ENCODE measurements around the gene GRIP2.

GRIP2 gene

DNA sequence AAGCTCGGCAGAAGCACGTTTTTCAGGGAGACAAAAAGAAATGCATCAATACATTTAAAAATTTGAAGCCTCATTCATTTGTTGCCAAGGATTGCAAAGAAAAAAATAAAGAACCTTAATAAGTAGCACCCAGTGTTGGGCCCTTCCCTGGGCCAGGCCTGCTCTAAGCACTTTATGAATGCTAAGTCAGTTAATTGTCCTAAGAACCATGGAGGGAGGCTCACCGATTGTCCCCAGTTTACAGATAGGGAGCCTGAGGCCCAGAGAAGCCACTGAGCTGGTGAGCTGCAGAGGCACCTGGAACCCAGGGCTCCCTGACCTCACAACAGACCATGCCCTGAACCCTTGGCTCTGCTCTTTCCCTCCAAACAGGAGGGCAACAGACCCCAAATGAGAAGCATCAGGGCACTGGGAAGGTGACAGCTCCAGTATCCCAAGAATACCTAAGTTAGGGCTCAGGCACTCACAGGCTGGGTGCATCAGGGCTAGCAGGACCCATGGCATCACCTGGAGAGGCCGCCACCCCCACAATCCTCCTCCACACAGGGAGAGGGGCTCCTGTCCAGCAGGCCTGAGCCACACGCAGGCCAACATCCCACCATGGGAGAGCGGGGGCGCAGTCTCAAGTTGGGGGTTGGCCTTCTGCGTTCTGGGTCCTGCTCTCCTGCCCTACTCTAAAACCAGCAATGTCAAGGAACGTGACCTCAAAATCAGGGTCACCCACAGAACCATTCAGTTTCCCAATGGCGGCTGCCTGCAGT is 3.9 kb downstream of the GRIP2 start:
- H3K4me3 ChIP-seq (ENCODE audit: low read length) = no peak overlapping the region
- no peaks in the 10 kb centered on the region for H3K9me2 ChIP-seq (replicated peaks; ENCODE audit: insufficient read depth, low read length)
- no peak overlapping the region for H2AFZ ChIP-seq (ENCODE audit: low read length)
- H3K9me3 ChIP-seq (replicated peaks; ENCODE audit: insufficient read depth, low read length) = no peaks in the 10 kb centered on the region
- H3K79me2 ChIP-seq (ENCODE audit: low read length) = no peaks in the 10 kb centered on the region
- no peak overlapping the region for H3K9ac ChIP-seq (ENCODE audit: low read length)
- TF ChIP-seq EZH2 (optimal IDR thresholded peaks at IDR 0.05; ENCODE audit: low read depth, low read length) = no peak
- TF ChIP-seq CTCF (IDR thresholded peaks at IDR 0.05; ENCODE audit: low read length) = no peak
- no peak for TF ChIP-seq EZH2phosphoT487 (IDR thresholded peaks at IDR 0.05; ENCODE audit: low read length)
- no peak overlapping the region for H3K27ac ChIP-seq (ENCODE audit: low read length)
- no peaks in the 10 kb centered on the region for H4K20me1 ChIP-seq (ENCODE audit: insufficient read depth, low read length)
- no peaks in the 10 kb centered on the region for H3K4me1 ChIP-seq (ENCODE audit: low read length)
- no peak overlapping the region for H3K4me2 ChIP-seq (ENCODE audit: low read depth, low read length)
- peaks cover 27% of the 10 kb centered on the region for H3K27me3 ChIP-seq (replicated peaks; ENCODE audit: insufficient read depth, low read length)
- DNase-seq = no peak
- H3K36me3 ChIP-seq (replicated peaks; ENCODE audit: insufficient read depth, low read length) = no peaks in the 10 kb centered on the region
- no peaks in the 10 kb centered on the region for H3F3A ChIP-seq (ENCODE audit: insufficient read depth, low read length)

GRCh38 chr3:14535616-14536015 is 4.5 kb downstream of the GRIP2 start:
- no peaks in the 10 kb centered on the region for H3K36me3 ChIP-seq (replicated peaks; ENCODE audit: insufficient read depth, low read length)
- H3K9me3 ChIP-seq (replicated peaks; ENCODE audit: insufficient read depth, low read length) = no peaks in the 10 kb centered on the region
- TF ChIP-seq EZH2 (optimal IDR thresholded peaks at IDR 0.05; ENCODE audit: low read depth, low read length) (no peak), EZH2phosphoT487 (IDR thresholded peaks at IDR 0.05; ENCODE audit: low read length) (no peak), CTCF (IDR thresholded peaks at IDR 0.05; ENCODE audit: low read length) (no peak)
- H3K79me2 ChIP-seq (ENCODE audit: low read length) = no peaks in the 10 kb centered on the region
- peaks cover 21% of the 10 kb centered on the region; the same call in 1 of the 2 replicates for H3K27me3 ChIP-seq (replicated peaks; ENCODE audit: insufficient read depth, low read length)
- H3K4me1 ChIP-seq (ENCODE audit: low read length) = no peaks in the 10 kb centered on the region
- H4K20me1 ChIP-seq (ENCODE audit: insufficient read depth, low read length) = no peaks in the 10 kb centered on the region
- no peak overlapping the region for H3K4me3 ChIP-seq (ENCODE audit: low read length)
- H3K4me2 ChIP-seq (ENCODE audit: low read depth, low read length) = no peak overlapping the region
- H3K27ac ChIP-seq (ENCODE audit: low read length) = no peak overlapping the region
- no peak overlapping the region for H2AFZ ChIP-seq (ENCODE audit: low read length)
- no peaks in the 10 kb centered on the region for H3F3A ChIP-seq (ENCODE audit: insufficient read depth, low read length)
- no peaks in the 10 kb centered on the region for H3K9me2 ChIP-seq (replicated peaks; ENCODE audit: insufficient read depth, low read length)
- H3K9ac ChIP-seq (ENCODE audit: low read length) = no peak overlapping the region
- DNase-seq = no peak

DNA sequence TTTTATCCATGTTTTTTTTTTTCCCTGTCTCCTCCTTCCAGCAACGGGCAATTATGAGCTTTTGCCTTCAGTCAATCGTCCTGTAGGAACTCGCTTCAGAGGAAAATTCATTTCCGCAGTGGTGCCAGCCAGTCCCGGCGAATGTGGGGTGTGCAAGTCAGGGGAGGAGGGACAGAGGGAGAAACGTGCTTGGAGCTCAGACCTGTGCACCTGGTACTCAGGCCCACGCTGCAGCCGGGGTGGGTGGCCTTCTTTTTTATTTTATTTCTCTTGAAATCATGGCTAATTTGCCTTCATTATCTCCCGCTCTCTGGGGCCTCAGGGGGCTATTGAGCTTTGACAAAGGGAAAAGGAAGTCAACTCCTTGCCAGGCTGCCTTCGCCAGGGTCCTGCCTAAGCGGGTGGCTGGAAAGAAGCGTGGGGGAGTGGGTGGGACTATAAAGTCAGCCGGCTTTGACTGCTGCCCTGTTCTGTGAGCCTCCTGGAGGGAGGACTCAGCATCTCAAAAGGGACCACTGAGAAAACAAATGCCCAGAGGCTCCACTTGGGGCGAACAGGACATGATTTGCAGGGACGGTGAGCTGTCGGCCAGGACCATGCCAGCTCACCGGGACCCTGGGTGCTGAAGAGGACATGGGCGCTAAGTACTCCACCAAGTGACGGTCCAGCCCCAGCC is 5.5 kb downstream of the GRIP2 start:
- no peak overlapping the region for H3K4me2 ChIP-seq (ENCODE audit: low read depth, low read length)
- TF ChIP-seq CTCF (IDR thresholded peaks at IDR 0.05; ENCODE audit: low read length) (no peak), EZH2phosphoT487 (IDR thresholded peaks at IDR 0.05; ENCODE audit: low read length) (no peak), EZH2 (optimal IDR thresholded peaks at IDR 0.05; ENCODE audit: low read depth, low read length) (no peak)
- H3K79me2 ChIP-seq (ENCODE audit: low read length) = no peaks in the 10 kb centered on the region
- H3K27ac ChIP-seq (ENCODE audit: low read length) = no peak overlapping the region
- H3K9me3 ChIP-seq (replicated peaks; ENCODE audit: insufficient read depth, low read length) = no peaks in the 10 kb centered on the region
- no peak for DNase-seq
- no peaks in the 10 kb centered on the region for H3K4me1 ChIP-seq (ENCODE audit: low read length)
- no peaks in the 10 kb centered on the region for H4K20me1 ChIP-seq (ENCODE audit: insufficient read depth, low read length)
- H3K9ac ChIP-seq (ENCODE audit: low read length) = no peak overlapping the region
- H3K4me3 ChIP-seq (ENCODE audit: low read length) = no peak overlapping the region
- H3K9me2 ChIP-seq (replicated peaks; ENCODE audit: insufficient read depth, low read length) = no peaks in the 10 kb centered on the region
- H3K27me3 ChIP-seq (replicated peaks; ENCODE audit: insufficient read depth, low read length) = peaks cover 20% of the 10 kb centered on the region; the same call in 1 of the 2 replicates
- no peaks in the 10 kb centered on the region for H3F3A ChIP-seq (ENCODE audit: insufficient read depth, low read length)
- H2AFZ ChIP-seq (ENCODE audit: low read length) = no peak overlapping the region
- no peaks in the 10 kb centered on the region for H3K36me3 ChIP-seq (replicated peaks; ENCODE audit: insufficient read depth, low read length)
